Keratinocyte (primary cell): ENCODE measurements around the gene ANKRD44. TPM values are rescaled to one million over a fixed set of nuclear protein-coding genes. Genes with fewer than 3 reads are reported as not detected.

Experiments used
- DNase-seq: peaks from one replicate; pipeline ENCODE4 v3.0.0-alpha.2; 2011; ENCODE audit warnings: low read depth, missing footprints, low spot score
- FAIRE-seq: peaks from 2 replicates; lab custom pipeline; 2011; peaks lifted over from hg19 to GRCh38; lab: Jason Lieb, UNC
- H2AFZ ChIP-seq: 2 replicates; pipeline ENCODE4 v1.6.0; 2012; ENCODE audit warnings: low read length, control low read depth, inconsistent platforms; ENCODE audit not compliant: control insufficient read depth
- H3K27ac ChIP-seq: 2 replicates; pipeline ENCODE4 v1.5.1; 2011; ENCODE audit warnings: low read length; ENCODE audit not compliant: control insufficient read depth, insufficient read depth
- H3K27me3 ChIP-seq: 3 replicates; pipeline ENCODE4 v1.6.0; 2011; ENCODE audit warnings: low read length; ENCODE audit not compliant: control insufficient read depth, insufficient read depth; ENCODE audit errors: extremely low read depth
- H3K36me3 ChIP-seq, 2 experiments: 2 replicates in 1 of 2; 3 replicates in 1 of 2; pipeline ENCODE4 v1.5.1; 2011; ENCODE audit warnings: low read length in 2 of 2, mild to moderate bottlenecking in 1 of 2; ENCODE audit not compliant: control insufficient read depth in 2 of 2, insufficient read depth in 2 of 2; ENCODE audit errors: extremely low read depth in 1 of 2
- H3K4me1 ChIP-seq: 3 replicates; pipeline ENCODE4 v1.5.1; 2011; ENCODE audit warnings: low read length; ENCODE audit not compliant: control insufficient read depth, insufficient read depth; ENCODE audit errors: extremely low read depth
- H3K4me2 ChIP-seq: 3 replicates; pipeline ENCODE4 v1.6.0; 2011; ENCODE audit warnings: low read depth, low read length; ENCODE audit not compliant: control insufficient read depth, insufficient read depth; ENCODE audit errors: extremely low read depth
- H3K4me3 ChIP-seq, 3 experiments: fragments of 200-600 bp in 1 of 3; sonication (generic) in 1 of 3; 2 replicates in 2 of 3; 3 replicates in 1 of 3; pipeline ENCODE4 v1.5.1; 2011 to 2016; ENCODE audit warnings: low read length in 3 of 3, mild to moderate bottlenecking in 3 of 3, control low read depth in 2 of 3, inconsistent platforms in 1 of 3, low read depth in 1 of 3, mixed read lengths in 1 of 3, mixed run types in 1 of 3, moderate library complexity in 1 of 3; ENCODE audit not compliant: control insufficient read depth in 2 of 3, insufficient read depth in 2 of 3; ENCODE audit errors: extremely low read depth in 1 of 3
- H3K79me2 ChIP-seq: 2 replicates; pipeline ENCODE4 v1.6.0; 2012; ENCODE audit warnings: low read length; ENCODE audit not compliant: control insufficient read depth, insufficient read depth
- H3K9ac ChIP-seq: 3 replicates; pipeline ENCODE4 v1.6.0; 2011; ENCODE audit warnings: low read length; ENCODE audit not compliant: control insufficient read depth, insufficient read depth; ENCODE audit errors: extremely low read depth
- H3K9me1 ChIP-seq: 3 replicates; pipeline ENCODE4 v1.6.0; 2011; ENCODE audit warnings: low read length; ENCODE audit not compliant: control insufficient read depth, insufficient read depth; ENCODE audit errors: extremely low read depth
- H3K9me3 ChIP-seq: 2 replicates; pipeline ENCODE4 v1.5.1; 2012; ENCODE audit warnings: low read depth, low read length; ENCODE audit not compliant: control insufficient read depth
- H4K20me1 ChIP-seq: 3 replicates; pipeline ENCODE4 v1.6.0; 2011; ENCODE audit warnings: low read length; ENCODE audit not compliant: control insufficient read depth, insufficient read depth; ENCODE audit errors: extremely low read depth
- CTCF ChIP-seq, 3 experiments: IDR thresholded peaks in 1 of 3; conservative IDR thresholded peaks in 1 of 3; optimal IDR thresholded peaks in 1 of 3; 2 replicates in 2 of 3; 3 replicates in 1 of 3; pipeline versions ENCODE3 to v1.5.1; 2011; ENCODE audit warnings: low read length in 3 of 3, mild to moderate bottlenecking in 3 of 3, moderate library complexity in 2 of 3, control low read depth in 1 of 3, inconsistent platforms in 1 of 3; ENCODE audit not compliant: insufficient read depth in 2 of 3; ENCODE audit errors: extremely low read depth in 1 of 3
- EZH2 ChIP-seq: IDR thresholded peaks from one replicate; pipeline ENCODE4 v1.6.1; 2012; ENCODE audit warnings: inconsistent platforms, mild to moderate bottlenecking, low read length, moderate library complexity
- dilution Hi-C: fragments of 300-500 bp; cut with MboI; formaldehyde crosslinking; loops from one replicate; pipeline ENCODE4 v1.7.0; 2020; ENCODE audit warnings: low sequenced_read_pairs; ENCODE audit not compliant: extremely low pct_ligation_motif_present
- polyA plus RNA-seq, 5 experiments: library from polyadenylated mRNA; depleted of rRNA in 3 of 5; stranded (reverse) in 3 of 5; stranded (forward) in 1 of 5; unstranded in 1 of 5; fragments of >200 nt; gene quantifications; 1 replicate in 1 of 5; 2 replicates in 3 of 5; 3 replicates in 1 of 5; pipeline versions ENCODE4 v1.2.1 to v1.2.3, GENCODE V29; 2011 to 2012; ENCODE audit warnings: missing spikeins in 2 of 5, low read depth in 1 of 5, low replicate concordance in 1 of 5

Gene ANKRD44
- polyA plus RNA-seq, 1 donor (not counting 4 experiments of a cell fraction or from before 2014, with no cell fraction given), result 0.35 TPM

GRCh38 chr2:196995757-196996314 is 314.7 kb downstream of the ANKRD44 start:
- no peak overlapping the region for H3K4me2 ChIP-seq
- TF ChIP-seq EZH2, result no peak
- no peak for TF ChIP-seq CTCF (optimal IDR thresholded peaks at IDR 0.05 in 1 of 3, IDR thresholded peaks at IDR 0.05 in 1 of 3, conservative IDR thresholded peaks at IDR 0.05 in 1 of 3; ENCODE audit: extremely low read depth in 1 of 3, insufficient read depth in 2 of 3, low read length in 3 of 3)
- H3K36me3 ChIP-seq, result no peaks in the 10 kb centered on the region
- FAIRE-seq (no peak), DNase-seq (no peak)
- H3K4me3 ChIP-seq, result no peak overlapping the region
- H3K27ac ChIP-seq, result no peak overlapping the region
- H3K9me3 ChIP-seq, result no peaks in the 10 kb centered on the region
- no peak overlapping the region for H3K9ac ChIP-seq
- H2AFZ ChIP-seq, result no peak overlapping the region
- H3K9me1 ChIP-seq, result no peaks in the 10 kb centered on the region
- H3K4me1 ChIP-seq, result no peaks in the 10 kb centered on the region
- H4K20me1 ChIP-seq, result no peaks in the 10 kb centered on the region
- H3K27me3 ChIP-seq, result no peaks in the 10 kb centered on the region
- no peaks in the 10 kb centered on the region for H3K79me2 ChIP-seq
- dilution Hi-C loops, result no loop called here

- Histone ChIP-seq H3K9me3 (no peaks in the 10 kb centered on the region), H3K79me2 (no peaks in the 10 kb centered on the region), H4K20me1 (no peaks in the 10 kb centered on the region), H3K36me3 (no peaks in the 10 kb centered on the region), H3K27ac (no peak overlapping the region), H3K27me3 (no peaks in the 10 kb centered on the region), H3K9me1 (no peaks in the 10 kb centered on the region), H3K9ac (no peak overlapping the region), H3K4me2 (no peak overlapping the region), H3K4me1 (no peaks in the 10 kb centered on the region), H2AFZ (no peak overlapping the region), H3K4me3 (no peak overlapping the region)
- TF ChIP-seq EZH2, result no peak
- no peak for FAIRE-seq
- DNase-seq, result no peak
- dilution Hi-C loops, result no loop called here
Observed at GRCh38 chr2:196994764-196995163, 315.8 kb downstream of the ANKRD44 start.

GRCh38 chr2:196993617-196994016 is 317.0 kb downstream of the ANKRD44 start:
- TF ChIP-seq EZH2, result no peak
- no peak for TF ChIP-seq CTCF (optimal IDR thresholded peaks at IDR 0.05 in 1 of 3, IDR thresholded peaks at IDR 0.05 in 1 of 3, conservative IDR thresholded peaks at IDR 0.05 in 1 of 3; ENCODE audit: extremely low read depth in 1 of 3, insufficient read depth in 2 of 3, low read length in 3 of 3)
- no peaks in the 10 kb centered on the region for H3K27me3 ChIP-seq
- no peak overlapping the region for H3K4me2 ChIP-seq
- FAIRE-seq (no peak), DNase-seq (no peak)
- no peak overlapping the region for H3K27ac ChIP-seq
- H3K9ac ChIP-seq, result no peak overlapping the region
- no peaks in the 10 kb centered on the region for H3K36me3 ChIP-seq
- no peaks in the 10 kb centered on the region for H3K9me3 ChIP-seq
- H3K4me3 ChIP-seq, result no peak overlapping the region
- no peaks in the 10 kb centered on the region for H4K20me1 ChIP-seq
- no peak overlapping the region for H2AFZ ChIP-seq
- no peaks in the 10 kb centered on the region for H3K4me1 ChIP-seq
- H3K9me1 ChIP-seq, result no peaks in the 10 kb centered on the region
- dilution Hi-C loops, result no loop called here
- no peaks in the 10 kb centered on the region for H3K79me2 ChIP-seq
